Transverse colon (tissue), 4 donors: ENCODE results near the gene TMEM131L.

Source experiments
- CTCF ChIP-seq, 5 experiments: fragments of 200-600 bp in 3 of 5; fragments of 450-650 bp in 2 of 5; sonication (generic) in 3 of 5; IDR thresholded peaks; 1 replicate in 2 of 5; 2 replicates in 3 of 5; pipeline ENCODE4 v1.5.1; 2016 to 2017; ENCODE audit warnings: antibody characterized with exemption in 5 of 5, inconsistent platforms in 3 of 5, mild to moderate bottlenecking in 2 of 5, moderate library complexity in 1 of 5
- EP300 ChIP-seq: sonication (generic); formaldehyde crosslinking; IDR thresholded peaks from one replicate; pipeline ENCODE4 v1.6.1; 2017; ENCODE audit warnings: antibody characterized with exemption, low read depth
- POLR2A ChIP-seq: fragments of 450-650 bp; IDR thresholded peaks from one replicate; pipeline ENCODE4 v1.6.1; 2016; ENCODE audit warnings: antibody characterized with exemption, mild to moderate bottlenecking, moderate library complexity
- POLR2AphosphoS5 ChIP-seq, 3 donors: sonication (generic); formaldehyde crosslinking; IDR thresholded peaks; one replicate each; pipeline ENCODE4 v1.6.1; 2016; ENCODE audit warnings: antibody characterized with exemption in 3 of 3

GRCh38 chr4:153518637-153519389 lies 52.7 kb downstream of the TMEM131L start:
- no peak for TF ChIP-seq CTCF (IDR thresholded peaks at IDR 0.05)
- no peak for TF ChIP-seq POLR2A
- no peak for TF ChIP-seq POLR2AphosphoS5 (IDR thresholded peaks at IDR 0.05)
- TF ChIP-seq EP300, result no peak
